DND-41 (cell line): ENCODE measurements around the gene HDGF.
A peak's percentile ranks its signal among the peaks of the same experiment; 100 is the strongest.

Experiments
- ATAC-seq: fragments of 200-7000 bp; cut with Tn5 transposase; 3 replicates; pipeline ENCODE4 v1.9.1; 2021; ENCODE audit warnings: low read depth; ENCODE audit not compliant: insufficient read depth
- DNase-seq: peaks from one replicate; pipeline ENCODE4 v3.0.0-alpha.2; 2020
- H2AFZ ChIP-seq: 2 replicates; pipeline ENCODE4 v1.6.0; 2012; ENCODE audit warnings: low read depth, low read length
- H3K27ac ChIP-seq: 2 replicates; pipeline ENCODE4 v1.5.1; 2012; ENCODE audit warnings: low read length, inconsistent platforms
- H3K27me3 ChIP-seq: fragments of 200-600 bp; sonication (generic); 2 replicates; pipeline ENCODE4 v1.6.0; 2012; ENCODE audit warnings: low read length, mild to moderate bottlenecking, inconsistent platforms; ENCODE audit not compliant: insufficient read depth, poor library complexity
- H3K36me3 ChIP-seq: 2 replicates; pipeline ENCODE4 v1.5.1; 2012; ENCODE audit warnings: low read length, inconsistent platforms; ENCODE audit not compliant: insufficient read depth
- H3K4me1 ChIP-seq: 2 replicates; pipeline ENCODE4 v1.5.1; 2012; ENCODE audit warnings: mild to moderate bottlenecking, low read length; ENCODE audit not compliant: insufficient read depth
- H3K4me2 ChIP-seq: 2 replicates; pipeline ENCODE4 v1.6.0; 2012; ENCODE audit warnings: mild to moderate bottlenecking, moderate library complexity, low read length, inconsistent platforms; ENCODE audit not compliant: insufficient read depth
- H3K4me3 ChIP-seq, 2 experiments: fragments of 200-600 bp in 1 of 2; shearing (Covaris generic) in 1 of 2; 2 replicates each; pipeline ENCODE4 v1.5.1; 2012 to 2016; ENCODE audit warnings: inconsistent platforms in 2 of 2, low read length in 2 of 2, mild to moderate bottlenecking in 2 of 2, low read depth in 1 of 2, moderate library complexity in 1 of 2
- H3K79me2 ChIP-seq: 2 replicates; pipeline ENCODE4 v1.6.0; 2012; ENCODE audit warnings: low read length, inconsistent platforms; ENCODE audit not compliant: insufficient read depth
- H3K9ac ChIP-seq: 2 replicates; pipeline ENCODE4 v1.6.0; 2012; ENCODE audit warnings: low read depth, mild to moderate bottlenecking, inconsistent platforms, low read length, moderate library complexity
- H3K9me3 ChIP-seq: 2 replicates; pipeline ENCODE4 v1.5.1; 2012; ENCODE audit warnings: low read length, moderate library complexity, mild to moderate bottlenecking, inconsistent platforms; ENCODE audit not compliant: insufficient read depth, severe bottlenecking
- H4K20me1 ChIP-seq: 2 replicates; pipeline ENCODE4 v1.6.0; 2012; ENCODE audit warnings: low read length; ENCODE audit not compliant: insufficient read depth
- CTCF ChIP-seq: IDR thresholded peaks from 2 replicates; pipeline ENCODE4 v1.5.1; 2012; ENCODE audit warnings: borderline replicate concordance, low read length, moderate library complexity, mild to moderate bottlenecking; ENCODE audit not compliant: poor library complexity, severe bottlenecking; ENCODE audit errors: extremely low read depth
- EZH2 ChIP-seq: IDR thresholded peaks from 3 replicates; pipeline ENCODE4 v1.6.1; 2012; ENCODE audit warnings: borderline replicate concordance, low read depth, mild to moderate bottlenecking, moderate library complexity, low read length, inconsistent platforms; ENCODE audit not compliant: severe bottlenecking

Gene HDGF

DNA sequence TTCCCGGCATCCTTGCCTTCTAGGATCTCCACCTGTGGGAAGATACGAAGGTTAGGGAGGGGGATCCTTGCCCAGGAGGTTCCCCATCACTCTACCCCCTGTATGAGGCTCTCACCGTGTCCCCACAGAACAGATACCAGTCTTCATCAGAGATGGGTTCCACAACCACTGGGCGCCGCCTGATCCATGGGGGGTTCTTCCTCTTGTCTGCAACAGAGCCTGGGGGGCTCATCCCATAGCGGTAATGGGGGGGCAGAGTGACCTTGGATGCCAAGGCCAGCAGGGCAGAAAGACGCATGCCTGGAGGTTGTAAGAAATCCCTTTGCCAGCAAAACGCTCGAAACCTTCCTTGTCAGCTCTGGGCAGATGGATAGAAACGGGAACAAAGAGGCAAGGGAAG, 13.1 kb downstream of the HDGF start:
- H3K4me2 ChIP-seq: no peak overlapping the region
- no peak overlapping the region for H3K27ac ChIP-seq
- H3K9ac ChIP-seq: no peak overlapping the region
- H3K27me3 ChIP-seq: no peaks in the 10 kb centered on the region
- no peak for DNase-seq
- no peak overlapping the region for H3K4me3 ChIP-seq
- peaks cover 22% of the 10 kb centered on the region for H3K79me2 ChIP-seq
- TF ChIP-seq CTCF (no peak), EZH2 (no peak)
- peaks cover 25% of the 10 kb centered on the region for H3K4me1 ChIP-seq
- H3K9me3 ChIP-seq: no peaks in the 10 kb centered on the region
- no peak overlapping the region for H2AFZ ChIP-seq
- ATAC-seq: no peak
- H4K20me1 ChIP-seq: no peaks in the 10 kb centered on the region
- H3K36me3 ChIP-seq: peaks cover 57% of the 10 kb centered on the region

DNA sequence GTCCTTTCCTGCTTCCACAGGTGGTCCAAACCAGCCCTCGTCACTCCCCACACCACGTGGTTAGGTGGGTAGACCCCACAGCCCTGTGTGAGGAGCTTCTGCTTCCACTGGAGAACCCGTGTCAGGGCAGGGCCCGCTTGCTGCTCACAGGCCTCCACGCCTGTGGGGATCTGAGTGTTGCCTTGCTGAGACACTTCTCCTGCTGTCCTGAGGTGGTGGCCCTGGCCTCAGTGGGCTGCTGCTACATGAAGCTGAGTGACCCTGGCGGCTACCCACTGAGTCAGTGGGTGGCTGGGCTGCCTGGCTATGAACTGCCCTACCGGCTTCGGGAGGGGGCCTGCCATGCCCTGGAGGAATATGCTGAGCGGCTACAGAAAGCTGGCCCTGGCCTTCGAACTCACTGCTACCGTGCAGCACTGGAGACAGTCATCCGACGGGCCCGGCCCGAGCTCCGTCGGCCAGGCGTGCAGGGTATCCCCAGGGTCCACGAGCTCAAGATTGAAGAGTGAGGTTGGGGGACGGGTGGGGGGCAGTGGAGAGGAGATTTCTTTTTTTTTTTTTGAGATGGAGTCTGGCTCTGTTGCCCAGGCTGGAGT, 17.4 kb downstream of the HDGF start:
- Histone ChIP-seq H3K4me3 (no peak overlapping the region), H3K79me2 (peaks cover 8% of the 10 kb centered on the region), H3K9me3 (no peaks in the 10 kb centered on the region), H3K27me3 (no peaks in the 10 kb centered on the region), H3K4me2 (no peak overlapping the region), H3K27ac (no peak overlapping the region), H3K36me3 (peaks cover 38% of the 10 kb centered on the region), H4K20me1 (no peaks in the 10 kb centered on the region), H3K9ac (no peak overlapping the region), H3K4me1 (peaks cover 11% of the 10 kb centered on the region), H2AFZ (no peak overlapping the region)
- TF ChIP-seq CTCF: no peak
- TF ChIP-seq EZH2: no peak
- DNase-seq (no peak), ATAC-seq (no peak)

DNA sequence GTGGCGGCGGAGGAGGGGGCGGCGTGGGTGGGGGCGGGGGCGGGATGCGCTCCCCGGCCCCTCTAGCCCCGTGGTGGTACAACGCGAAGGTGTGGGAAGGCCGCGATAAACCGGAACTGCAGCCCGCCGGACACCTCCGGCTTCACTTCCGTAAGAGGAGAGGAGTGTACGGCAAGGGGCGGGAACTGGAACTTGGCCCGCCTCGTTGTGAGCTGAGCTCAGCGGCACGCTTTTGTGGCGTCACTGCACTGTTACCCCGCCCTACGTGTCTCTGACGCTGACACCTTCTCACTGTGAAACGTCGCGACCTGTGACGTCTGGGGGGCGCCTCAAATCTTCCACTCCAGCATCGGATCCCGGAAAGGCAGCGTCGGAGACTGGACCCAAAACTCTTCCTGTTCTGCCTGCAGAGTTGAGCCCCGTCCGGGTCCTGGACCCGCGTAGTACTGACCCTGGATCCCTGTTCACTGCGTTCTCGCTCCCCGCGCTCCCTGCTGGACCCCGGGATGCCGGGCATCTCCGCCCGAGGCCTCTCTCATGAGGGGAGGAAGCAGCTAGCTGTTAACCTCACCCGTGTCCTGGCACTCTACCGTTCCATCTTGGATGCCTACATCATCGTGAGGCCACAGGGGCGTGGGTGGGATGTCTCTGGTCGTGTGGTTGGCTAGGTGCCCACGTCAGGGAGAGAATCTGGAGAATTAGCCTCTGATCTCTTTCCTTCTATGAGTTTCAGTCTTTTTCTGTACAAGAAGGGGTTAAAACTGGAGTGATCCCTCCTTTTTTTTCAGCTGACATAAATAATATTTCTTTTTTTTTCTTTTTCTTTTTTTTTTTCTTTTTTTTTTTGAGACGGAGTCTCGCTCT, 22.6 kb downstream of the HDGF start, which contains the start of gene ISG20L2:
Gene ISG20L2, minus strand, starts transcription at position 168 of the 864 bp plus-strand sequence. CDS start 1,114 bp downstream, outside the sequence.
- TF ChIP-seq EZH2 (no peak), CTCF (no peak)
- H3K79me2 ChIP-seq: peaks cover 52% of the 10 kb centered on the region
- peak within 1 kb of the TSS; percentile 78 for H3K9ac ChIP-seq
- H3K4me2 ChIP-seq: peak within 1 kb of the TSS; percentile 92
- H4K20me1 ChIP-seq: peaks cover 34% of the 10 kb centered on the region
- peak within 1 kb of the TSS; percentile 82 for H3K27ac ChIP-seq
- peaks cover 34% of the 10 kb centered on the region for H3K36me3 ChIP-seq
- no peaks in the 10 kb centered on the region for H3K27me3 ChIP-seq
- DNase-seq: peak; percentile 95
- H2AFZ ChIP-seq: peak within 1 kb of the TSS; percentile 97
- no peaks in the 10 kb centered on the region for H3K9me3 ChIP-seq
- peak within 1 kb of the TSS; percentile 77 to 78 for H3K4me3 ChIP-seq
- ATAC-seq: peak; percentile 87
- peaks cover 53% of the 10 kb centered on the region for H3K4me1 ChIP-seq
